Measurements from ENCODE around the gene MAN1A1. TPM values are rescaled to one million over a fixed set of nuclear protein-coding genes. Genes with fewer than 3 reads are reported as not detected.

MAN1A1 gene
- total and polyA plus RNA-seq, 2 of the 4 experiments (the other 2 are of a cell fraction) = 5.9 to 6.4 TPM

DNA sequence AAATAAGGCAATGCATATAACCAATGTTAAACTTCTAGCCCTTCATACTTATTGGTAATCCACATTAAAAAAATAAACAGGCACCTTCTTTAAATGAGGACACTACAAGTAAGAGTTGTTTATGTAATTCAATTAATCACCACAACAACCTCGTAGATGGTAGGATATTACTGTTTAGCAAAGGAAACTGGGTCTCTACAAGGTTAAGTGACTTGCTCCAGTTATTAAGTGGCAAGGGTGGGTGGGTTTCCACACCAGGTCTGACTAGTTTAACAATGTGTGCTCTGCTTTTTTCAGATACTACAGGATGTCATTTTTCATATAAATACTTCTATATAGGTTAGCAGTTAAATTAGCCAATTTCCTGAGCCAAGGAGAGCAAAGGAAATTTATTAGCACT lies 129.1 kb downstream of the MAN1A1 start:
- no peak overlapping the region for H4K8ac ChIP-seq (ENCODE audit: low read depth in 2 of 2, low read length in 2 of 2)
- in situ Hi-C loops (cut with MboI; ENCODE audit: low sequenced_read_pairs) = no loop called here
- ATAC-seq (ENCODE audit: low read depth) (no peak), DNase-seq (no peak)
- no peak overlapping the region for H3K56ac ChIP-seq (ENCODE audit: extremely low read depth, insufficient read depth, low read length)
- no TSS peak for BruUV-seq (replicated peaks)
- POLR2A ChIA-PET (ENCODE audit: unreplicated experiment) = no interaction called here
- no peak overlapping the region for H3K4me2 ChIP-seq (ENCODE audit: low read depth, low read length)
- intact Hi-C loops (cut with micrococcal nuclease) = no loop called here
- H2BK120ac ChIP-seq (ENCODE audit: low read depth, low read length) = no peak overlapping the region
- dilution Hi-C loops (cut with HindIII; ENCODE audit: low sequenced_read_pairs, unreplicated experiment) = no loop called here
- no peak overlapping the region for H3K27ac ChIP-seq (ENCODE audit: insufficient read depth, low read length)
- H2AK9ac ChIP-seq (replicated peaks; ENCODE audit: low read depth, low read length, poor library complexity) = no peak overlapping the region
- H3K9ac ChIP-seq (ENCODE audit: low read depth, low read length) = no peak overlapping the region
- no peaks in the 10 kb centered on the region for H3K36me3 ChIP-seq (ENCODE audit: control insufficient read depth, insufficient read depth, low read length)
- H3K14ac ChIP-seq (replicated peaks; ENCODE audit: low read depth, low read length) = no peak overlapping the region
- no peak overlapping the region for H2BK20ac ChIP-seq (ENCODE audit: low read depth, low read length)
- TF ChIP-seq FOS (IDR thresholded peaks at IDR 0.05; ENCODE audit: low read depth, low read length) (no peak), MAZ (IDR thresholded peaks at IDR 0.05; ENCODE audit: borderline replicate concordance, low read depth, low read length) (no peak), CEBPB (IDR thresholded peaks at IDR 0.05; ENCODE audit: low read depth, low read length) (no peak), RAD21 (IDR thresholded peaks at IDR 0.05; ENCODE audit: low read length) (no peak), POLR2A (IDR thresholded peaks at IDR 0.05; ENCODE audit: low read depth, low read length) (no peak), USF2 (IDR thresholded peaks at IDR 0.05; ENCODE audit: low read depth, low read length) (no peak), NFE2L2 (IDR thresholded peaks at IDR 0.05; ENCODE audit: low read depth, low read length) (no peak), MXI1 (IDR thresholded peaks at IDR 0.05; ENCODE audit: borderline replicate concordance, low read depth, low read length) (no peak), RFX5 (IDR thresholded peaks at IDR 0.05; ENCODE audit: low read depth, low read length) (no peak)
- TF ChIP-seq, protein P1, sequence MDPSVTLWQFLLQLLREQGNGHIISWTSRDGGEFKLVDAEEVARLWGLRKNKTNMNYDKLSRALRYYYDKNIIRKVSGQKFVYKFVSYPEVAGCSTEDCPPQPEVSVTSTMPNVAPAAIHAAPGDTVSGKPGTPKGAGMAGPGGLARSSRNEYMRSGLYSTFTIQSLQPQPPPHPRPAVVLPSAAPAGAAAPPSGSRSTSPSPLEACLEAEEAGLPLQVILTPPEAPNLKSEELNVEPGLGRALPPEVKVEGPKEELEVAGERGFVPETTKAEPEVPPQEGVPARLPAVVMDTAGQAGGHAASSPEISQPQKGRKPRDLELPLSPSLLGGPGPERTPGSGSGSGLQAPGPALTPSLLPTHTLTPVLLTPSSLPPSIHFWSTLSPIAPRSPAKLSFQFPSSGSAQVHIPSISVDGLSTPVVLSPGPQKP (IDR thresholded peaks at IDR 0.05; ENCODE audit: borderline replicate concordance, low read depth, low read length) = no peak
- TF ChIP-seq, protein P2, sequence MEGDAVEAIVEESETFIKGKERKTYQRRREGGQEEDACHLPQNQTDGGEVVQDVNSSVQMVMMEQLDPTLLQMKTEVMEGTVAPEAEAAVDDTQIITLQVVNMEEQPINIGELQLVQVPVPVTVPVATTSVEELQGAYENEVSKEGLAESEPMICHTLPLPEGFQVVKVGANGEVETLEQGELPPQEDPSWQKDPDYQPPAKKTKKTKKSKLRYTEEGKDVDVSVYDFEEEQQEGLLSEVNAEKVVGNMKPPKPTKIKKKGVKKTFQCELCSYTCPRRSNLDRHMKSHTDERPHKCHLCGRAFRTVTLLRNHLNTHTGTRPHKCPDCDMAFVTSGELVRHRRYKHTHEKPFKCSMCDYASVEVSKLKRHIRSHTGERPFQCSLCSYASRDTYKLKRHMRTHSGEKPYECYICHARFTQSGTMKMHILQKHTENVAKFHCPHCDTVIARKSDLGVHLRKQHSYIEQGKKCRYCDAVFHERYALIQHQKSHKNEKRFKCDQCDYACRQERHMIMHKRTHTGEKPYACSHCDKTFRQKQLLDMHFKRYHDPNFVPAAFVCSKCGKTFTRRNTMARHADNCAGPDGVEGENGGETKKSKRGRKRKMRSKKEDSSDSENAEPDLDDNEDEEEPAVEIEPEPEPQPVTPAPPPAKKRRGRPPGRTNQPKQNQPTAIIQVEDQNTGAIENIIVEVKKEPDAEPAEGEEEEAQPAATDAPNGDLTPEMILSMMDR (conservative IDR thresholded peaks at IDR 0.05; ENCODE audit: low read depth, low read length) = no peak
- no peak overlapping the region for H3K4me3 ChIP-seq (ENCODE audit: insufficient read depth, low read depth, low read length)
- no peaks in the 10 kb centered on the region for H3K27me3 ChIP-seq (ENCODE audit: control insufficient read depth, insufficient read depth, low read length)
- H2AK5ac ChIP-seq (ENCODE audit: low read depth, low read length) = no peak overlapping the region
- WGBS, 2 experiments (ENCODE audit: extremely low coverage in 2 of 2, insufficient read length in 1 of 2) = no CpG with 5 or more reads among the region's 1 CpG
- H3K4ac ChIP-seq (ENCODE audit: low read depth, low read length) = no peak overlapping the region
- no peaks in the 10 kb centered on the region for H3K4me1 ChIP-seq (ENCODE audit: control insufficient read depth, insufficient read depth, low read length)
- no peak overlapping the region for H4K91ac ChIP-seq (ENCODE audit: insufficient read depth, low read depth, low read length)
- no peak overlapping the region for H2BK5ac ChIP-seq (ENCODE audit: low read depth, low read length, poor library complexity, severe bottlenecking)
- H3K79me1 ChIP-seq (ENCODE audit: low read depth in 1 of 2, low read length in 2 of 2) = no peaks in the 10 kb centered on the region
- CTCF ChIA-PET = no interaction called here
- H3K23ac ChIP-seq (ENCODE audit: low read depth, low read length) = no peak overlapping the region
- H4K5ac ChIP-seq (ENCODE audit: low read depth, low read length) = no peak overlapping the region
- no peak overlapping the region for H3K18ac ChIP-seq (ENCODE audit: low read depth, low read length)
- no peaks in the 10 kb centered on the region for H3K9me3 ChIP-seq (ENCODE audit: control insufficient read depth, insufficient read depth, low read length)
- H2AFZ ChIP-seq (replicated peaks; ENCODE audit: low read length, poor library complexity) = no peak overlapping the region
- H2BK15ac ChIP-seq (ENCODE audit: low read depth, low read length) = no peak overlapping the region
- H3K9me1 ChIP-seq (ENCODE audit: insufficient read depth, low read length) = no peaks in the 10 kb centered on the region
- no peaks in the 10 kb centered on the region for H4K20me1 ChIP-seq (ENCODE audit: insufficient read depth, low read length)
